Measurements from ENCODE around the gene DIPK1B. TPM values are rescaled to one million over a fixed set of nuclear protein-coding genes. Genes with fewer than 3 reads are reported as not detected.

The DIPK1B gene
- total RNA-seq, 2 donors from 2014 or later = 7.1 to 8.3 TPM

- intact Hi-C loops (cut with DNase I) = no loop called here
- no peak for DNase-seq (ENCODE audit: low spot score)
These were observed 1.9 kb downstream of the DIPK1B start for GRCh38 chr9:136714096-136714892.

GRCh38 chr9:136714893-136715274, 2.5 kb downstream of the DIPK1B start:
- intact Hi-C loops (cut with DNase I) = no loop called here

DNA sequence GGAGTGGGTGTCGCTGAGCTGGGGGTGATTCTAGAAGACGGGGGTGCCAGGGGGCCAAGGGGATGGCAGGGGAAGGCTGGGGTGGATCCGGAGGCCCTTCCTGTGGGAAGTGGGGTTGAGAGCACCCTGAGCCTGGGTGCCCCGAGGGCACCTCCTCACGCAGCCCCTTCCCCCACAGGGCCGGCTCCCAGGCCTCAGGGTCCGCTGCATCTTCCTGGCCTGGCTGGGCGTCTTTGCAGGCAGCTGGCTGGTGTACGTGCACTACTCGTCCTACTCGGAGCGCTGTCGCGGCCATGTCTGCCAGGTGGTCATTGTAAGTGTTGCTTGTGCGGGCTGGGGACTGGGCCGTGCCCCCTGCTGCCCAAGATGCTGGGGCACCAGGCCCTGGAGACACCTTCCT, 5.0 kb downstream of the DIPK1B start:
- intact Hi-C loops (cut with DNase I) = no loop called here

More at GRCh38 chr9:136714893-136715274, 2.5 kb downstream of the DIPK1B start:
- DNase-seq (ENCODE audit: low spot score) = no peak

GRCh38 chr9:136718345-136719194, 6.2 kb downstream of the DIPK1B start:
- DNase-seq (ENCODE audit: low spot score) = peak; percentile 73

More for the DNA sequence above, 5.0 kb downstream of the DIPK1B start:
- DNase-seq (ENCODE audit: low spot score) = peak; percentile 74

GRCh38 chr9:136719195-136719880, 7.0 kb downstream of the DIPK1B start:
- peak; percentile 84 for DNase-seq (ENCODE audit: low spot score)
- intact Hi-C loops (cut with DNase I) = no loop called here

More at GRCh38 chr9:136718345-136719194, 6.2 kb downstream of the DIPK1B start:
- intact Hi-C loops (cut with DNase I) = no loop called here

DNA sequence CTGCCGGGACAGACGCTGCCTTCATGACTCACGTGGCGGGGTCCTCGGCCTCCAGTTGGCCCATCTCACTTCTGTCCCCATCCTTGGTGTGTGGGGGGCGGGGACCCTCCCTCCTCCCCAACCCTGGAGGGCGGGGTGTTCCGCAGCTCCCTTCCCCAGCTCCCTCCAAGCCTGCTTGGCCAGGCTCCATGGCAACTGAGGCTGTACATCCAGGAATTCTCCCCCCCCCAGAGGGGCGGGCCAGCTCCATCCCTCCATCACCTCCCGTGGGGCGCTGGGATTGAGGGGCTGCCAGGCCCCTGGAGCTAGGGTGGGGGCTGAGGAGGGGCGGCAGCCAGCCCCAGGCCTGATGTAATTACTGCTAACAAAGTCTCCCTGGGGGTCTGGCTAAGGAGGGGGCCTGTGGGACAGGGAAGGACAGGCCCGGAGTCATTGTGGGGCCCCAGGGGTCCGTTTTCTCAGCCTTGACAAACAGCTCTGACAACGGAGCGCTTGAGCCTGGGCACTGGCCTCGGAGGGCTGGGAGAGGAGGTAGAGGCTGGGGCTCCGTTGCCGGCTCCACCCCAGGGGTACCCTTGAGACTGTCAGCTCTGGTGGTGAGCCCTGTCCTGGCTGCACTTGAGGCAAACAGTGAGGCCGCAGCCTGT, 8.0 kb downstream of the DIPK1B start:
- DNase-seq (ENCODE audit: low spot score) = peak; percentile 87
- intact Hi-C loops (cut with DNase I) = no loop called here

GRCh38 chr9:136720898-136721338, 8.5 kb downstream of the DIPK1B start:
- DNase-seq (ENCODE audit: low spot score) = no peak
- intact Hi-C loops (cut with DNase I) = no loop called here

GRCh38 chr9:136721339-136722092, 9.1 kb downstream of the DIPK1B start:
- DNase-seq (ENCODE audit: low spot score) = peak; percentile 88
- intact Hi-C loops (cut with DNase I) = no loop called here

DNA sequence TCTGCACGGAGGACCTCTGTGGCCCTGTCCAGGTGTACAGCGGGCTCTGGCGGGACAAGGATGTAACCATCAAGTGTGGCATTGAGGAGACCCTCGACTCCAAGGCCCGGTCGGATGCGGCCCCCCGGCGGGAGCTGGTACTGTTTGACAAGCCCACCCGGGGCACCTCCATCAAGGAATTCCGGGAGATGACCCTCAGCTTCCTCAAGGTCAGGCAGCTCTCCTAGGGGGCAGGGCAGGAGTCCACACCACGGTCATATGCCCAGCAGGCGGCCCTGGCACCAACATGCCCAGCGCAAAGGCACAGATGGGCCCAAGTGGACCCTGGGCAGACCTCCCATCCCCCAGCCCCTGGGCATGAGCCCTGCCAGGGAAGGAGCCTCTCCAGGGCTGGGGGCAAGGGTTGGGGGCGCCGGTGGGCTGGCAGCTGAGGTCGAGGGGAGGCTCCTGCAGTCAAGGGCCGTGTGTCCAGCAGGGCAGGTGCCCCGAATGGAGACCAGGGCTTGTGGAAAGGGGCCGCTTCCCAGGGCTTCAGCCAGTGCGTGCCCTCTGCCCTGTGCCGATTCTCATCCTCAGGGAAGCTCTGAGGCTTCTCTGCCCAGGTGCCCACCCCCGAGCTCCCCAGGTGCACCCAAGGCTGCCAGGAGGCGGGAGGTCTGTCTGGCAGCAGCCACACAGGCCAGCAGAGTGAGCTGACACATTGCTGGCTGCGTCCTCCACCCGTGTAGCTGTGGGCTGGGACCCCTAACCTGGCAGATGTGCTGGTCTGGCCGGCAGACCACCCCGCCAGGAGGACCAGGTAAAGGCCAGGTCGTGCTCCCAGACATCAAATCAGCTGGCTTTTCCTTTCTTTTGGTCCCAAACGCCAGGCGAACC, 10.0 kb downstream of the DIPK1B start:
- intact Hi-C loops (cut with DNase I) = no loop called here

DNA sequence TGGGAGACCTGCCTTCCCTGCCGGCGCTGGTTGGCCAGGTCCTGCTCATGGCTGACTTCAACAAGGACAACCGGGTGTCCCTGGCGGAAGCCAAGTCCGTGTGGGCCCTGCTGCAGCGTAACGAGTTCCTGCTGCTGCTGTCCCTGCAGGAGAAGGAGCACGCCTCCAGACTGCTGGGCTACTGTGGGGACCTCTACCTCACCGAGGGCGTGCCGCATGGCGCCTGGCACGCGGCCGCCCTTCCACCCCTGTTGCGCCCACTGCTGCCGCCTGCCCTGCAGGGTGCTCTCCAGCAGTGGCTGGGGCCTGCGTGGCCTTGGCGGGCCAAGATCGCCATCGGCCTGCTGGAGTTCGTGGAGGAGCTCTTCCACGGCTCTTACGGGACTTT, 10.6 kb downstream of the DIPK1B start:
- intact Hi-C loops (cut with DNase I) = loop anchor here in 1 of 2 donors (1.0 kb wide), 1 partner anchor 36 kb away; the partner anchor contains the start of gene AGPAT2
- no peak for DNase-seq (ENCODE audit: low spot score)

More for the DNA sequence above, 10.0 kb downstream of the DIPK1B start:
- peak; percentile 73 for DNase-seq (ENCODE audit: low spot score)

DNA sequence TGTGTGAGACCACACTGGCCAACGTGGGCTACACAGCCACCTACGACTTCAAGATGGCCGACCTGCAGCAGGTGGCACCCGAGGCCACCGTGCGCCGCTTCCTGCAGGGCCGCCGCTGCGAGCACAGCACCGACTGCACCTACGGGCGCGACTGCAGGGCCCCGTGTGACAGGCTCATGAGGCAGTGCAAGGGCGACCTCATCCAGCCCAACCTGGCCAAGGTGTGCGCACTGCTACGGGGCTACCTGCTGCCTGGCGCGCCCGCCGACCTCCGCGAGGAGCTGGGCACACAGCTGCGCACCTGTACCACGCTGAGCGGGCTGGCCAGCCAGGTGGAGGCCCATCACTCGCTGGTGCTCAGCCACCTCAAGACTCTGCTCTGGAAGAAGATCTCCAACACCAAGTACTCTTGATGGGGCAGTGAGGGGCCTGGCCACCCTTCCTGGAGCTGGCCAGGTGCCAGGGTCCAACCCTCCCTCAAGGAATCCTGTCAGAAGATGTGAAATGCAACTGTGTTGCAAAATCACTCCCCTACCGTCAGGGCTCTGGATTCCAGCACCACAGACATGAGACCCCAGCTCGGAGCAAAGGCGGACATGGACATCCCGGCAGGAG, 11.1 kb downstream of the DIPK1B start:
- intact Hi-C loops (cut with DNase I) = loop anchor here in 1 of 2 donors (1.0 kb wide), 1 partner anchor 36 kb away; the partner anchor contains the start of gene AGPAT2
- no peak for DNase-seq (ENCODE audit: low spot score)

DNA sequence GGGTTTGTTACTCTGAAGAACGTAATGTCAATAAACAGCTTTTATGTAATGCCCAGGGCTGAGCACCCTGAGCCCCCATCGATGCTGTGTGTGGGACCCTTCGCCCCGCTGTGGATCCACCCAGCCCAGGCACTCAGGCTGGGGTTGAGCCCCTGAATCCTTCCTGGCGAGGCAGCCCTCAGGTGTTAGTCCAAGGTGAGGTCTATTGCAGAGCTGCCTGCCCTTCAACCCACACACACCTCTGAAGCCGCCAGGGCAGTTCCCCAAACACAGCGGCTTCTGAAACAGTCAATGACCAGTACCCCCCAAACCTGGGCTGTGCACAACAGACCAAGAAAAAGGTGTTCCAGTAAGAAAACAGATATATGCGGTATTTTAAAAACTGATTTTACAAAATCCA, 11.6 kb downstream of the DIPK1B start:
- no peak for DNase-seq (ENCODE audit: low spot score)
- intact Hi-C loops (cut with DNase I) = loop anchor here in 1 of 2 donors (1.0 kb wide), 1 partner anchor 37 kb away; the partner anchor contains the start of gene AGPAT2

DNA sequence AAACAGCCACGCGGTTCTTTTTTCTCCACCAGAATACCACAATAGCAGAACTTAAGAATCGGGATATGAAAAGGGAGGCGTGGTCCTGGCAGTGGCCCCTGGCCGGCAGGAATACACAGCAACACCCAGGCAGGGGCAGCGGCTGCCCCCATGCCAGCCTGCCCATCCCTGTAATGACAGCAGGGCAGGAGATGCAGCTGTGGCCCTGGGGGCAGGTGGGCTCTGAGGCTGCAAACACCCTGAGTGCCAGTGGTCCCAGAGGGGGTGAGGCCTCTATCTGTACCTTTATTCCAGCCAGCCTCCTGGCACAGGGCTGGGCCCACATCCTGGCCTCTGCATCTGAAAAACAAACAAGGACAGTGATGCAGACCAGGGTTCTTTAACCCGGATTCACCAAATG, 12.4 kb downstream of the DIPK1B start:
- no peak for DNase-seq (ENCODE audit: low spot score)
- intact Hi-C loops (cut with DNase I) = no loop called here

DNA sequence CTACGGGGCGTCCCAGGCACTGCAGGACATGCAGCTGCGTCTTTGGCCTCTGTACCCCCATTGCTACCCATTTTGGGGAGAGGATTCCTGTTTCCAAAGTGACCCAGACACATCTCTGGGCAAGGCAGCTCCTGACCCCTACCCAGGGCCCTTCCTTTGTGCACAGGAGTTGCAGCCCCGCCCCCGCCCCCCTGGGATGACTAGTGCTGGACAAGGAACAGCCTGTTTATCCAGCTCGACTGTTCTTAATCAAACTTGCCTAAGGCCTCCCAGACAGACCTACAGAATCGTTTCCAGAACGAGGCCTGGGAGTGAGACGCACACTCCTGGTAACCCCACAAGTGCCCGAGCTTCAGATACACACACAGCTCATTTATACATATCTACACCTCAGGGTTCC, 13.2 kb downstream of the DIPK1B start:
- no peak for DNase-seq (ENCODE audit: low spot score)
- intact Hi-C loops (cut with DNase I) = no loop called here

DNA sequence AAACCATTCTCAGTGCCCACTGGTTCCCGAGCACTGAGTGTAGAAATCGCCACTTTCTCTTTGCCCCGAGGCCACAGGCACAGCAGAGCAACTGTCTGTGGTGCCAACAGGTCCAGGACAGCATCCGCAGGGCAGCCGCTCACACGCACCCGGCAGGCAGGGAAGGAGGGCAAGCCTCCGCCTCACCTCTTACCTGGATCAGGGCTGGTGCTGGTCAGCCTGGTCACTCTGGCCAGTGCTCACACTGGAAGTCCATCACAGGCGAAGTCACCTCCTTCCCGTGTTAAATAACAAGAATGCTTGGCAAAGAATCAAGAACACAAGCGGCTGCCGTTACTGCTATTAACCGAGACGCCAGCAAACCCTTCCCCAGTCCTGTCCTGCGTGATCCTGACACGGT, 13.7 kb downstream of the DIPK1B start:
- intact Hi-C loops (cut with DNase I) = no loop called here
- peak; percentile 77 for DNase-seq (ENCODE audit: low spot score)

DNA sequence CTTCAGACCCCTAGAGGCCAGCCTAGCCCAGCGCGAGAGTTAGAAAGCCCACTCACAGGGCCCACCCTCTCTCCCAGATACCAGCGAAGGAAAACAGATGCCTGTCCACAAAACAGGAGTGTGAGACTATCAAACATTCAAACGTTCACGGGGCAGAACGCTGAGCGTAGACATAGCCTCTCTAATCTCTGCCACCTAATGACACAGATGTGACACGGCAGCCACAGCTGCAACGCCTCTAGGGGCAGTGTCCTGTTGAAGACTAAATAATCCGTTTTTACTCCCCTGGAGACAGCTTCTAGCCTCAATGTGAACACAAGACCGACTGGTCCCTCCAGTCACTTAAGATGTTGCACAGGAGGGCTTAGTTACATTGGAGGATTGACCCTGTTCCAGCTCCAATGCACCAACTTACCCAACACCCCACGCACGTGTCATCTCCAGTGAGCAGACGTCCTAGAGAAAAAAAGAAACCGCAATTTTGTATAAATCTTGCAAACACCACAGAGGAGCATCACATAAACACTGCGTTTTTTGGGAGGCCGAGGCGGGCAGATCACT, 14.3 kb downstream of the DIPK1B start:
- DNase-seq (ENCODE audit: low spot score) = no peak
- intact Hi-C loops (cut with DNase I) = no loop called here

All from posterior vena cava (tissue), 2 donors.